Activated naive CD8-positive, alpha-beta T cell (primary cell): Measurements from ENCODE around the gene SORL1.
A peak's percentile ranks its signal among the peaks of the same experiment; 100 is the strongest.
"Not testable (repeated sequence)": the region's sequence is repeated elsewhere in the genome, so short reads cannot be mapped to it uniquely, and the experiment has no call there.

Source experiments
- H3K27ac Mint-ChIP-seq: one replicate; pipeline ENCODE4 v1.8.0; 2021; ENCODE audit warnings: mixed read lengths
- H3K27me3 Mint-ChIP-seq: one replicate; pipeline ENCODE4 v1.8.0; 2021; ENCODE audit warnings: mixed read lengths
- H3K36me3 Mint-ChIP-seq: one replicate; pipeline ENCODE4 v1.8.0; 2021; ENCODE audit warnings: mixed read lengths
- H3K4me1 Mint-ChIP-seq: one replicate; pipeline ENCODE4 v1.8.0; 2021; ENCODE audit warnings: low read depth, mixed read lengths
- H3K4me3 Mint-ChIP-seq: one replicate; pipeline ENCODE4 v1.8.0; 2021; ENCODE audit warnings: mild to moderate bottlenecking, mixed read lengths
- H3K9me3 Mint-ChIP-seq: one replicate; pipeline ENCODE4 v1.8.0; 2021; ENCODE audit warnings: low read depth, mixed read lengths

Gene SORL1

GRCh38 chr11:121569332-121570299 lies 117.5 kb downstream of the SORL1 start:
- H3K4me1 Mint-ChIP-seq, H3K27ac Mint-ChIP-seq, H3K27me3 Mint-ChIP-seq, H3K9me3 Mint-ChIP-seq, H3K4me3 Mint-ChIP-seq: not testable (repeated sequence)
- peaks cover 13% of the 10 kb centered on the region for H3K36me3 Mint-ChIP-seq

GRCh38 chr11:121570453-121570852 lies 118.3 kb downstream of the SORL1 start:
- Mint-ChIP-seq H3K27me3 (no peaks in the 10 kb centered on the region), H3K9me3 (no peaks in the 10 kb centered on the region), H3K27ac (no peak overlapping the region), H3K36me3 (peaks cover 14% of the 10 kb centered on the region), H3K4me1 (peaks cover 4% of the 10 kb centered on the region), H3K4me3 (no peak overlapping the region)

GRCh38 chr11:121571506-121571905 lies 119.4 kb downstream of the SORL1 start:
- peaks cover 7% of the 10 kb centered on the region for H3K4me1 Mint-ChIP-seq
- peaks cover 18% of the 10 kb centered on the region for H3K36me3 Mint-ChIP-seq
- peak overlapping the region; percentile 61 for H3K27ac Mint-ChIP-seq
- no peak overlapping the region for H3K4me3 Mint-ChIP-seq
- H3K9me3 Mint-ChIP-seq = no peaks in the 10 kb centered on the region
- no peaks in the 10 kb centered on the region for H3K27me3 Mint-ChIP-seq

- peaks cover 3% of the 10 kb centered on the region for H3K4me1 Mint-ChIP-seq
- H3K27ac Mint-ChIP-seq = peak overlapping the region; percentile 71
- no peak overlapping the region for H3K4me3 Mint-ChIP-seq
- H3K27me3 Mint-ChIP-seq = no peaks in the 10 kb centered on the region
- no peaks in the 10 kb centered on the region for H3K9me3 Mint-ChIP-seq
- H3K36me3 Mint-ChIP-seq = peaks cover 21% of the 10 kb centered on the region
Observed at GRCh38 chr11:121572571-121573059, 120.5 kb downstream of the SORL1 start.

GRCh38 chr11:121574801-121575200 lies 122.7 kb downstream of the SORL1 start:
- Mint-ChIP-seq H3K36me3 (peaks cover 27% of the 10 kb centered on the region), H3K4me1 (peaks cover 3% of the 10 kb centered on the region), H3K27ac (peak overlapping the region; percentile 58), H3K27me3 (no peaks in the 10 kb centered on the region), H3K9me3 (peaks cover under 1% of the 10 kb centered on the region), H3K4me3 (no peak overlapping the region)

DNA sequence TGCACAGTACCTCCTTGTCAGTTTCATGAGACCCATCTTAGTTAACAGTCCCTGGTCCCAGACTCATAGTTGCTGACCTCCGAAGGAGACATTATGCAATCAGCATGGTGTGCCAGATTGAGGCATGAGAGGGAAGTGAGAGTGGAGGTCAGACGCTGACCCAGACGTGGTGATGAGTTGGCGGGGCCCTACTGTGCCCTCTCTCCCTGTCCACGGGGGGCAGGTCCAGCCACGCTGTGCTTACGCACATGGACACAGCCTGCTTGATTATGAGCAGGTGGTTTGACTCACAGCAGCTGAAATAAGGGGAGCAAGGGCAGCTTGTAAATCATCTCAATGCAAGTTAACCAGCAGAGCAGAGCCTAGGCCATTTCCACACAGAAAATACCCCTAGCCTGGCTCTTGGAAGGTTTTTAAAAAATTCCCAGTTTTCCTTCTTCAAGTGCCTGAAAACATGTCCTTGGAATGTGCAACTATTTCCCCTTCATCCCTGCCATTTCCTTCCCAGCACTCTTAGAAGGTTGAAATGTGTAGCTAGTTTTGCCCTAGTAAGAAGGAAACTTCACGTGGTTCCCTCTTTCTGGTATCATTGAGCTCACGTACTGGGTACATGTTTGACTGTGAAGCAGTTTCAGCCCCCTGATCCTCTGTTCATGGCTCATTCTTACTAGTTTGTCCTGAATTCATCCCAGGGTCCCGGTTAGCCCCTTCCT lies 123.3 kb downstream of the SORL1 start:
- H3K36me3 Mint-ChIP-seq = peaks cover 33% of the 10 kb centered on the region
- no peak overlapping the region for H3K4me3 Mint-ChIP-seq
- peak overlapping the region; percentile 46 for H3K27ac Mint-ChIP-seq
- peaks cover 3% of the 10 kb centered on the region for H3K4me1 Mint-ChIP-seq
- no peaks in the 10 kb centered on the region for H3K27me3 Mint-ChIP-seq
- peaks cover 5% of the 10 kb centered on the region for H3K9me3 Mint-ChIP-seq

GRCh38 chr11:121575963-121576290 lies 123.8 kb downstream of the SORL1 start:
- peaks cover 34% of the 10 kb centered on the region for H3K36me3 Mint-ChIP-seq
- peak overlapping the region; percentile 46 for H3K27ac Mint-ChIP-seq
- no peaks in the 10 kb centered on the region for H3K27me3 Mint-ChIP-seq
- peaks cover 4% of the 10 kb centered on the region for H3K4me1 Mint-ChIP-seq
- H3K4me3 Mint-ChIP-seq = no peak overlapping the region
- peaks cover 5% of the 10 kb centered on the region for H3K9me3 Mint-ChIP-seq

DNA sequence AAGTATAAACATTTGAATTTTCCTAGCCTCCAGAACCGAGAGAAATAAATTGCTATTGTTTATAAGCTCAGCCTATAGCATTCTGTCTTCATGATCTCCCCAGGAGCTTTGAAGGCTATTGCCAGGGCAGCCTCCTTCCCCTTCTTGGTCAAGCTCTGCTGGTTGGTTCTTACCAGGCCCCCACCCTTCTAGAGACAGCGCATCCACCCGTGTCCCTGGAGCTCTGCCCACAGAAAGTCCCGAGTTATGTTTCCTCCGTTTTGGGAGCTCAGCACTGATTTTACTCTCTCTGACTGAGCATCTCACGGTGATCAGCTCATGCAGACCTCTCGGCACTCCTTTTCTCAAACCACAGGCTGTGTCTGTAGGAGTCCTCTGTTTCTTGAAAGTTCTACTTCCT lies 124.4 kb downstream of the SORL1 start:
- peaks cover 5% of the 10 kb centered on the region for H3K9me3 Mint-ChIP-seq
- no peak overlapping the region for H3K4me3 Mint-ChIP-seq
- peak overlapping the region; percentile 50 for H3K27ac Mint-ChIP-seq
- peaks cover 8% of the 10 kb centered on the region for H3K4me1 Mint-ChIP-seq
- peaks cover 34% of the 10 kb centered on the region for H3K36me3 Mint-ChIP-seq
- no peaks in the 10 kb centered on the region for H3K27me3 Mint-ChIP-seq

DNA sequence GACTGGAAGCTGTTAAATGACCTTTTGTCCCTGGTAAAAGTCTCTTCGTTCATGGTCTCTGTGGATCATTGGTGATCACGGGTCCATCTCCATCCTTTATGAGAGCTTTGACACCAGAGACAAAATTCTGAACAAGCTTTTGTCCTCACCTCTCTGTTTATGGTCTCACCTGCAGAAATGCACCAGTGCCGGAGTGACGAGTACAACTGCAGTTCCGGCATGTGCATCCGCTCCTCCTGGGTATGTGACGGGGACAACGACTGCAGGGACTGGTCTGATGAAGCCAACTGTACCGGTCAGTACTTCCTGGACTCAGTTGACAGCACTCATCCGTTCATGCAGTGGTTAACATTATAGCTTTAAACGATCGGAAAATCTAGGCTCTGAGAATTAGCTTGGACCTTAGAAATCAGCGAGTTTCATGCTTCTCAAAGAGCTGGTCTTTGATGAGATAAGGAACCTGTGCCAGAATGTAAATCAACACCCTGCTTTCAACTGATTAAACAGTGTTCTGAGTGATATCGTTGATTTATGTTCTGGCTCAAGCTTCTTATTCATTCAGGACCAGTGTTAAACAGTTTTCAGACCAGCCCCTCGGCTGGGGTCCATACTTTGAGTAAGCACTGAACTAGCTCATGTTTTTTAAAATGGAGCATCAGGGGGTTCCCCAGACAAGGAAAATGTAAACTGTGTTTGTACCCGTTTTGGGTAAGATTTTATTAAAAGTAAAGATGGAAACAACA lies 125.2 kb downstream of the SORL1 start:
- peaks cover 16% of the 10 kb centered on the region for H3K4me1 Mint-ChIP-seq
- no peaks in the 10 kb centered on the region for H3K27me3 Mint-ChIP-seq
- peak overlapping the region; percentile 69 for H3K27ac Mint-ChIP-seq
- H3K36me3 Mint-ChIP-seq = peaks cover 34% of the 10 kb centered on the region
- H3K9me3 Mint-ChIP-seq = peaks cover 5% of the 10 kb centered on the region
- H3K4me3 Mint-ChIP-seq = no peak overlapping the region

DNA sequence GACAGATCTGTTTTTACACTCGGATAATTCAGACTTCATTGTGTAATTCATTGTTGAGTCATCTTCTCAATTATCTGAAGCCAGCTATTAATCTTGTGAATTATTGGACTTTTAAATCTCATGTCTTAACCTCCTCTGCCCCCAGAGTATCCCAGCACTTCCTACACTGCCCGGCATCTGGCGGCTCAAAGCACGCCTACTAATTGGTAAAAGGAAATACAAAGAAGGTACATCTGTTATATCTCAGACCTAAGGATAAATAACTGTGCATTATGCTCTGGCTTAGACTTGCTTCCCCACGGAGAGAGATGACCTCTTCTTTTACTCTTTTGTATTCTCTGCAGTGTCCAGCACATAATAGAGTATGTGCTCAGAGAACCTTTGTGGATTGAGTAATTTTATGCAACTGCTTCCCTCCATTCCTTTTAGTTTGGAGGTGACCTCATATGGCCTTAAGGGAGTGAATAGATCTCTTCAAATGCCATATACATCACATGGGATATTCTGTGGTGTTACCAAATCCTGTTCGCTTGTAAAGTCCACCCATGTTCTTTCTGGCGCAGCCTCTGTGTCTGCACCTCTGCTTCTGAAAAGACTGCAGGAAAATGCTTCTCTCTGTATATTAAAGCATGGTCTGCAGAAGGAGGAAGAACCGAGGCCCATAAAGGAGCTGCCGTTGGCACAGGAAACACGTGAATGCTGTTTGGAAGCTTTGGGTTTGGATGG lies 126.3 kb downstream of the SORL1 start:
- Mint-ChIP-seq H3K4me3 (no peak overlapping the region), H3K4me1 (peaks cover 23% of the 10 kb centered on the region), H3K27ac (peak overlapping the region; percentile 58), H3K36me3 (peaks cover 34% of the 10 kb centered on the region), H3K9me3 (peaks cover 5% of the 10 kb centered on the region), H3K27me3 (no peaks in the 10 kb centered on the region)

DNA sequence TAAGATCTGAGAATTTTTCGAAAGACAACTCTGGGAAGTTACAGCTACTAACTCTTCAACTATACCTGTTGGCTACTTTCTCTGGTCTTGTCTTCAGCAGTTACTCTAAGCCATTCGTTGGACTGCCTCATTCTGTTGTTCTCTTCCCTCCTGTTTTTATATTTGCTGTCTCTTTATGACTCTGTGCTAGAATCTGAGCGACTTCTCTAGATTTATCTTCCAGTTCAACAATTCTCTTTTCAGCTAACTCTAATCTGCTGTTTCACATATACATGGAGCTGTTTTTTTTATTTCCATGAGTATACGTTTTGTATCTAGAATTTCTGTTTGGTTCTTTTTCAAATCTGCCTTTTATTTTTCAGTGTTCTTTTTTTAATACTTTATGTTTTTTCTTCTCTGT lies 128.0 kb downstream of the SORL1 start:
- peaks cover 28% of the 10 kb centered on the region for H3K4me1 Mint-ChIP-seq
- peak overlapping the region; percentile 56 for H3K27ac Mint-ChIP-seq
- H3K9me3 Mint-ChIP-seq = peaks cover 5% of the 10 kb centered on the region
- peaks cover 29% of the 10 kb centered on the region for H3K36me3 Mint-ChIP-seq
- no peak overlapping the region for H3K4me3 Mint-ChIP-seq
- H3K27me3 Mint-ChIP-seq = no peaks in the 10 kb centered on the region

- no peaks in the 10 kb centered on the region for H3K27me3 Mint-ChIP-seq
- H3K36me3 Mint-ChIP-seq = peaks cover 24% of the 10 kb centered on the region
- peak overlapping the region; percentile 93 for H3K27ac Mint-ChIP-seq
- H3K4me3 Mint-ChIP-seq = no peak overlapping the region
- H3K4me1 Mint-ChIP-seq = peaks cover 26% of the 10 kb centered on the region
- H3K9me3 Mint-ChIP-seq = peaks cover 5% of the 10 kb centered on the region
Observed at GRCh38 chr11:121581607-121582006, 129.5 kb downstream of the SORL1 start.

- Mint-ChIP-seq H3K36me3 (peaks cover 20% of the 10 kb centered on the region), H3K27ac (peak overlapping the region; percentile 93), H3K4me1 (peaks cover 26% of the 10 kb centered on the region), H3K27me3 (no peaks in the 10 kb centered on the region), H3K9me3 (peaks cover 5% of the 10 kb centered on the region), H3K4me3 (peak overlapping the region; percentile 49)
Observed at GRCh38 chr11:121582296-121582695, 130.2 kb downstream of the SORL1 start.

DNA sequence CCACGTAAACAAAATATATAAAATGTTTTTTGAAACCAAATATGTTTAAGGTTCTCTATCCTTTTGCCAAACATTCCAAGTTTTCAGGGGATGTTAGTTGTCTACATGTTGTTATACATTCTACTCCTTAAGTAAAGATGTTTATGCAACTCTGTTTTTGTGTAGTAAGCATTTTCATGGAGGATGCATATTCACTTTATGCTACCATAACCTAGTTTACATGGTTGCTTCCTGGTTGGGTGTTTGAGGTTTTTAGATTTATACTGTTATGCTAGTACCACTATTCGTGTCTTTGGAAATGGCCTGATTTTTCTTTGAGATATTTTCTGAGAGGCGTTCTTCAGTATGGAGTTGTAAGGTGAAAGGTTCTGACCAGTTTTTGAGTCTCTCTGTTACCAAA lies 131.7 kb downstream of the SORL1 start:
- Mint-ChIP-seq H3K27ac (peak overlapping the region; percentile 81), H3K9me3 (peaks cover 5% of the 10 kb centered on the region), H3K36me3 (peaks cover 15% of the 10 kb centered on the region), H3K4me1 (peaks cover 26% of the 10 kb centered on the region), H3K4me3 (no peak overlapping the region), H3K27me3 (no peaks in the 10 kb centered on the region)
